ENCODE measurements around the gene WDFY2. TPM values are rescaled to one million over a fixed set of nuclear protein-coding genes. Genes with fewer than 3 reads are reported as not detected.
A peak's percentile ranks its signal among the peaks of the same experiment; 100 is the strongest.
"Not testable (repeated sequence)": the region's sequence is repeated elsewhere in the genome, so short reads cannot be mapped to it uniquely, and the experiment has no call there.

WDFY2 gene
- total RNA-seq, 1 experiment from 2014 or later, result 14.1 TPM

DNA sequence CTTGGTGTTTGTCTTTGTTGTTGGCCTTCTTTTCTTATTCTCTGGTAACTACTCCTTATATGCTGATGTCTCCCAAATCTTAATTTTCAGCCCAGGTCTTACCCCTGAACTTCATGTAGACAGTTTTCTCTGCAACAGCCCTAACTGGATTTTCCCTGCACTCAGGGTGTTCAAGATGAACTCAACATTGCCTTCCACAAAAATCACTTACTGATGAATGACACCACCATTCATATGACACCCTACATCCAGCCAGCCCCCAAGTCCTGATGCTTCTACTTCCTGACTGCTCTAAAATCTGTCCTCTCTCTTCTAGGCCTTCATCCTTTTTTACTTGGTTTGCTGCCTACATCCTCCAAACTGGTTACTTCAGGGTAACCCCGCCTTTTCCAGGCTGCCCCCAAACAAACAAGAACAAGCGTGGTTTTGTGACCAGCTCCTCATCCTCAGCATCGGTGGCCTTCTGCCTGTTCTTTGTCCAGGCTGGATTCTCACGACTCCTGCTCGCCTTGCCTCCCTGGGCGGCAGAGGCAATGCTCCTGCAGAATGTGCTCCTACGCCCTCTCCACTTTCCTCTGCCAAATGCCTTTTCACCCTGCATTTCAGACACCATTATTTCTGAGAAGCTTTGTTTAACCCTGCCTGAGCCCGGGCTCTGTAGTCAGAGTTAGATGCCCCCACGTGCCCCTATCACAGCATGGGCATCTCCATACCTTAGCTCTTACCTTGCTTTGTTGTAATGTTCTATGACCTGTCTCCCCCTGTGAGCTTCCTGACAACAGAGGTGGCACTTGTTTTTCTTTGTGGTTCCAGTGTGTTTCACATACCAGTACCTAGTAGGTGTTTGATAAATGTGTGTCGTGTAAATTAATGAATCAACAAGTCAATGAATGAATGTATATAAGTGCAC, 61.8 kb downstream of the WDFY2 start:
- intact Hi-C loops (cut with micrococcal nuclease; ENCODE audit: unreplicated experiment), result loop anchor here (1.0 kb wide), 2 partner anchors 28 to 68 kb away; no protein-coding TSS in a partner anchor
- ChIA-PET CTCF (interaction anchor here (0.9 to 1.2 kb wide), 2 partner anchors 35 to 152 kb away, joined by 3 to 4 read pairs; no protein-coding TSS in a partner anchor), POLR2A (ENCODE audit: unreplicated experiment) (interaction anchor here (2.4 kb wide), 1 partner anchor 193 kb away, joined by 17 read pairs; the partner anchor contains the start of gene INTS6)
- Histone ChIP-seq H3K4me3 (no peak overlapping the region), H3K27me3 (ENCODE audit: insufficient read depth, low read depth) (no peaks in the 10 kb centered on the region), H3K9me3 (ENCODE audit: insufficient read depth, low read depth) (no peaks in the 10 kb centered on the region), H3K4me1 (replicated peaks; ENCODE audit: insufficient read depth) (peaks cover 47% of the 10 kb centered on the region), H3K4me2 (peak overlapping the region; percentile 81), H2AFZ (no peak overlapping the region), H3F3A (ENCODE audit: insufficient read depth, low read depth) (peaks cover 39% of the 10 kb centered on the region), H3K27ac (peak overlapping the region; percentile 91), H3K9me2 (ENCODE audit: insufficient read depth) (no peaks in the 10 kb centered on the region), H3K79me2 (ENCODE audit: low read depth) (peaks cover 24% of the 10 kb centered on the region), H4K20me1 (ENCODE audit: insufficient read depth) (no peaks in the 10 kb centered on the region), H3K36me3 (ENCODE audit: low read depth) (no peaks in the 10 kb centered on the region)
- no peak for TF ChIP-seq EZH2 (IDR thresholded peaks at IDR 0.05; ENCODE audit: low read depth)
- TF ChIP-seq, protein P1, sequence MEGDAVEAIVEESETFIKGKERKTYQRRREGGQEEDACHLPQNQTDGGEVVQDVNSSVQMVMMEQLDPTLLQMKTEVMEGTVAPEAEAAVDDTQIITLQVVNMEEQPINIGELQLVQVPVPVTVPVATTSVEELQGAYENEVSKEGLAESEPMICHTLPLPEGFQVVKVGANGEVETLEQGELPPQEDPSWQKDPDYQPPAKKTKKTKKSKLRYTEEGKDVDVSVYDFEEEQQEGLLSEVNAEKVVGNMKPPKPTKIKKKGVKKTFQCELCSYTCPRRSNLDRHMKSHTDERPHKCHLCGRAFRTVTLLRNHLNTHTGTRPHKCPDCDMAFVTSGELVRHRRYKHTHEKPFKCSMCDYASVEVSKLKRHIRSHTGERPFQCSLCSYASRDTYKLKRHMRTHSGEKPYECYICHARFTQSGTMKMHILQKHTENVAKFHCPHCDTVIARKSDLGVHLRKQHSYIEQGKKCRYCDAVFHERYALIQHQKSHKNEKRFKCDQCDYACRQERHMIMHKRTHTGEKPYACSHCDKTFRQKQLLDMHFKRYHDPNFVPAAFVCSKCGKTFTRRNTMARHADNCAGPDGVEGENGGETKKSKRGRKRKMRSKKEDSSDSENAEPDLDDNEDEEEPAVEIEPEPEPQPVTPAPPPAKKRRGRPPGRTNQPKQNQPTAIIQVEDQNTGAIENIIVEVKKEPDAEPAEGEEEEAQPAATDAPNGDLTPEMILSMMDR (conservative IDR thresholded peaks at IDR 0.05), result no peak
- DNase-seq, result no peak
- no TSS peak for BruUV-seq (replicated peaks)

DNA sequence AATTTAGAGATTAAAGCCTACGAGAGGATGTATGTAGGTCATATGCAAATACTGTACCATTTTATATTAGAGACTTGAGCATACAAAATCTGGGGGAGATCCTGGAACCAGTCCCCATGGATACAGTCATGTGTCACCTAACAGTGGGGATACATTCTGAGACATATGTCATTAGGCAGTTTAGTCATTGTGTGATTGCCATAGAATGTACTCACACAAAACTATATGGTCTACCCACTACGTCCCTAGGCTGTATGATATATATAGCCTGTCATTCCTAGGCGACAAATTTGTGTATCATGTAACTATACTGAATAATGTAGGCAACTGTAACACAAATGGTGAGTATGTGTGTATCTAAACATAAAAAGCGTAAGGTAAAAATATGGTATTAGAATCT, 62.8 kb downstream of the WDFY2 start:
- POLR2A ChIA-PET (ENCODE audit: unreplicated experiment), result interaction anchor here (0.7 kb wide), 1 partner anchor 194 kb away, joined by 17 read pairs; no protein-coding TSS in a partner anchor
- CTCF ChIA-PET, result no interaction called here
- Histone ChIP-seq H3K4me2 (no peak overlapping the region), H3K36me3 (ENCODE audit: low read depth) (no peaks in the 10 kb centered on the region), H3K4me3 (no peak overlapping the region), H3K9me2 (ENCODE audit: insufficient read depth) (no peaks in the 10 kb centered on the region), H3K9me3 (ENCODE audit: insufficient read depth, low read depth) (no peaks in the 10 kb centered on the region), H3K79me2 (ENCODE audit: low read depth) (peaks cover 28% of the 10 kb centered on the region), H3K27ac (no peak overlapping the region), H2AFZ (no peak overlapping the region), H3F3A (ENCODE audit: insufficient read depth, low read depth) (peaks cover 39% of the 10 kb centered on the region), H3K4me1 (replicated peaks; ENCODE audit: insufficient read depth) (peaks cover 45% of the 10 kb centered on the region), H4K20me1 (ENCODE audit: insufficient read depth) (no peaks in the 10 kb centered on the region), H3K27me3 (ENCODE audit: insufficient read depth, low read depth) (no peaks in the 10 kb centered on the region)
- intact Hi-C loops (cut with micrococcal nuclease; ENCODE audit: unreplicated experiment), result no loop called here
- no peak for TF ChIP-seq EZH2 (IDR thresholded peaks at IDR 0.05; ENCODE audit: low read depth)
- TF ChIP-seq, protein P1 (conservative IDR thresholded peaks at IDR 0.05), result no peak
- no TSS peak for BruUV-seq (replicated peaks)
- no peak for DNase-seq

- CTCF ChIA-PET; H3K27ac ChIP-seq; DNase-seq; H3K9me3 ChIP-seq (ENCODE audit: insufficient read depth, low read depth); H3K4me1 ChIP-seq (replicated peaks; ENCODE audit: insufficient read depth); H3K4me2 ChIP-seq; H3K27me3 ChIP-seq (ENCODE audit: insufficient read depth, low read depth); BruUV-seq (replicated peaks); H2AFZ ChIP-seq; H4K20me1 ChIP-seq (ENCODE audit: insufficient read depth); POLR2A ChIA-PET (ENCODE audit: unreplicated experiment); H3K9me2 ChIP-seq (ENCODE audit: insufficient read depth); intact Hi-C loops (cut with micrococcal nuclease; ENCODE audit: unreplicated experiment); H3F3A ChIP-seq (ENCODE audit: insufficient read depth, low read depth); H3K36me3 ChIP-seq (ENCODE audit: low read depth); H3K4me3 ChIP-seq: not testable (repeated sequence)
- peaks cover 15% of the 10 kb centered on the region for H3K79me2 ChIP-seq (ENCODE audit: low read depth)
These were observed 67.9 kb downstream of the WDFY2 start for GRCh38 chr13:51652193-51652592.

Measured in PC-9 (cell line).